ENCODE measurements around the gene RAD51B. TPM values are rescaled to one million over a fixed set of nuclear protein-coding genes. Genes with fewer than 3 reads are reported as not detected.
A peak's percentile ranks its signal among the peaks of the same experiment; 100 is the strongest.

The RAD51B gene
- total RNA-seq, 1 donor from 2014 or later: 14.7 TPM

GRCh38 chr14:68698773-68699172 is 879.2 kb downstream of the RAD51B start:
- DNase-seq (ENCODE audit: low spot score): peak; percentile 84

DNA sequence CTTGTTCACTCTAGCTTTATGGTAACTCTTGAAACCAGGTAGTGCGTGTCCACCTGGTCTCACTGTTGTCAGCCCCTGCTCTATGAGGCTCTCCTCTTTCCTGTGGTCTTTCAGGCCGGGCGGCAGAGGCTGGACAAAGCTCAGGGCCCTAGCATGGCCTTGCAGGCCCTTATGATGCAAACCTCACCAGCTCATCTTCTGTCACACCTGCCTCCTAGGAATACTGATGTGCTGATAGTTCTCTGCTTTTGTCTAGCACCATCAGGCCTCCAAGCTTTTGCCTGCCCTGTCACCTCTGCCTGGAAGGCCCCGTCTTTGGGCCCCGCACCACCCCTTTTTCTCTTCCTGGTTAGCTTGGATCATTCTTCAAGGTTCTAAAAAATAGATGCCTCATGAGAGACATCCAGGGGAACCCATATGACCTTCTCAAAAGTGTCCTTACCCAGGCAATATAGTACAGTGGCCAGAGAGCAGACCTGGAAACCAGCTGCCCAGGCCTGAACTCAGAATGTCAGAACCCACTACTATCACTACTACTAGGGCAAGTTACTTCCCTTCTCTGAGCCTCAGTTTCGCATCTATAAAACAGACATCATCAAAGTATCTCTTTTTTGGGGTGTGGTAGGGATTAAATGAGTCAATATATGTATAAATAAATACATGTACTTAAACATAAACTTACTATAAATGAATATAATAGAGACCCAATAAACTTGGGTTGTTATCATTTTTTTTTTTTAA is 881.6 kb downstream of the RAD51B start:
- DNase-seq (ENCODE audit: low spot score): peak; percentile 60

- DNase-seq (ENCODE audit: low spot score): peak; percentile 55
Observed at GRCh38 chr14:68702135-68702534, 882.6 kb downstream of the RAD51B start.

- peak; percentile 53 for DNase-seq (ENCODE audit: low spot score)
Observed at GRCh38 chr14:68702578-68702977, 883.0 kb downstream of the RAD51B start.

DNA sequence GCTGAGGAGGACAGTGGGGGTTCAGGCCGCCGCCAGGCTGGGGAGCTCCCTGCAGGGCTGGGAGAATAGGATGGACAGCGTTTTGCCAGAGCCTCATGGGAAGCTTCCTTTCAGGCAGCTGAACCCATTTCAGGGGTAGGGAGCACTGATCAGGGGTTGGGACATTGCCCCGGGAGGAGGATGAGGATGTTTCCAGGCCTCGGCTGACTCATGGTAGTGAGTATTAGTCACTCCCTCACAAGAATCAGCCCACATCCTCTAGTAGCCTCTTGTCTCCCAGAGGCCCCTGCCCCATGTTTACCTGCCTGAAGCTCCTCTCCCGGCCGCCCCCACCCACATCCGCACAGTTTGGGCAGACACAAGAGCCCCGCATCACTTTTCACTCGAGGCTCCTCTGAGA is 883.5 kb downstream of the RAD51B start:
- peak; percentile 89 for DNase-seq (ENCODE audit: low spot score)

DNA sequence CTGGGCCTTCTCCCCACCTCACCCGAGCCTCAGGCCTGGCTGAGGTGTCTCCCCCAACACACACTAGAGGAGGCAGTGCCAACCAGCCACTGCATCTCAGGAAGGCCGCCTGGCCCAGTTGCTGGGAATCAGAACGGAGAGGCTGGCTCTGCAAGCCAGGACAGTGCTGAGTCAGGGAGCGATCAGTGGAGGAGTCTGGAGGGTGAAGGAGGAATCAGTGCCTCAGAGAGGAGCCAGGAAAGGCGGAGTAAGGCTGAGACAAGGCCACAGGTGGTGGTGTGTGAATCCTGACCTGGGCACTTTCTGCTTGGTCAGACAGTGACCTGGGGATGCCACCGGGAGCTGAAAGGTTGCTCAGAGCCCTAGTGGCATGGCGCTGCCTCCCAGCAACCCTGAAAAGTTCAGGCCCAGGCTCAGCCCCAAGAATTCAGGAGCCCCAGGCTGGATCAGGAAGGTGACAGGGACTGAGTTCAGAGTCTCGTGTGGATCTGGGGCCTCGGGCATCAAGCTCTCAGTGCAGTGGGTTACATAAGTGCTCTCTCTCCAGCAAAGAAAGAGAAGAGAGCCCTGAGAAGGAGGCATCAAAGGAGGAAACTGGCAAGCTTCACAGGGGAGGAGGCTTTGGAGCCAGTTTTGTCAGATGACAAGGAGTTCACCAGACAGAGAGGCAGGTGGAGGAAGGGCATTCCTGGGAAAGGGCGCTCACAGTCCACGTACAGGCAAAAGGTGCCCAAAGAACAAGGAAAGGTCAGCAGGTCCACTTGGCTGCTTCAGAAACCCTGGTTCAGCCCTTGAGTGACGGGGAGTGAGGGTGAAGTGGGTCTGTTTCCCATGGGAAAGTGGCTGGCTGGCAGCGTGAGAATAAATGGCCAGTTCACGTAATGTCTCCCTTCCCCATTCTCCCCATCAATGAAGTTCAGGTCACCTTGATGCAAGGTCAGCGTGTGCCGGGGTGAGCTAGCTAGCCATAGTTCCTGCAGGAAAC is 885.4 kb downstream of the RAD51B start:
- peak; percentile 89 for DNase-seq (ENCODE audit: low spot score)

- DNase-seq (ENCODE audit: low spot score): peak; percentile 84
Observed at GRCh38 chr14:68705741-68706283, 886.2 kb downstream of the RAD51B start.

GRCh38 chr14:68707482-68707881 is 887.9 kb downstream of the RAD51B start:
- DNase-seq (ENCODE audit: low spot score): peak; percentile 20

- DNase-seq (ENCODE audit: low spot score): peak; percentile 39
Observed at GRCh38 chr14:68708343-68708742, 888.8 kb downstream of the RAD51B start.

DNA sequence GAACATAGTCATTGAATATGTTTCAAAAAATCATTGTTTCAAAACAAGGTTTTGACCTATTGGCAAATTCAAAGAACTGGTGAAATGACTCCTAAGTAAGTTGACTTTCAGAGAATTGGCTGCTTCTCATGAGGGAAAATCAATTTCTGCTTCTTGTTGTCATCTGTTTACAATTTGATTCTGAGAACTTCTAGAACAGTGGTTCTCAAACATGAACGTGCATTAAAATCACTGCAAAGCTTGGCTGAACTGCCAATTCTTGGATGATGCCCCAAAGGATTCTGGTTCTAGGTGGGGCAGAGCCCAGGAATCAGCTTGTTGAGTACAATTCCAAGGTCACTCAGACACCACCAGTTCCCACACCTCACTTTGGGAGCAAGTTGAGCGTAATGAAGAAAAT is 889.4 kb downstream of the RAD51B start:
- peak; percentile 28 for DNase-seq (ENCODE audit: low spot score)

- peak; percentile 20 for DNase-seq (ENCODE audit: low spot score)
Observed at GRCh38 chr14:68710776-68711175, 891.2 kb downstream of the RAD51B start.

DNA sequence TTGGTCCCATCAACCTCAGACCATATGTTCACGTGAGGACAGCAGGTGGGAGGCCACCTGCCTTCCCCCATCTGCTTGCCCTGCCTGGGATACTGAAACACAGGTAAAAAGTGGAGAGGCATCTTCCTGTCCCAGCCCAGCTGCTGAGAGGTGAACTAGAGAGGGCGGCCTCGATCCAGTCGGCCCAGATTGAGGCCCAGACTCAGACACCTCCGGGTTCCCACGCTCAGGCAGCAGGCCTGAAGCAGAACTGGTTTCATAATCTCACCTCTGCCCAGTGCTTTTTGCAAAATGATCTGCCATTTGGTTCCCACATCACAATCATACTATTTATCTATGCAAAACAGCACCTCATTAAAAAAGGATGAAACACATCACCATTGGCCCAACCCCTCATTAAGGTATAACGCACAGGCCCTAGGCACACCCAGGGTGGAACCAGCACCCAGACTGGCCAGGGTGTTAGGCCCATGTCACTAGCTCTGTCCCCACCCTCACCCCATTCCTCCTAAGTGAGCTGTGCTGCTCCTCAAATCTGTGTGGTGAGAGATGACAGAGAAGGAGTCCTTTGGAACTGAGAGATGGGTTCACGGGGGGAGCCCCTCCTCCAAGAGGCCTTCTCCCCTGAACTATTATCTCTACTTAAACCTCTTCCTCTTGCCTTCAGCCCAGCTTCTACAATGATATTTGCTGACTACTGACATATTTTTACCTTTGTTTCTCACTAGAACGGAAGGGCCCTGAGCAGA is 892.2 kb downstream of the RAD51B start:
- peak; percentile 49 for DNase-seq (ENCODE audit: low spot score)

DNA sequence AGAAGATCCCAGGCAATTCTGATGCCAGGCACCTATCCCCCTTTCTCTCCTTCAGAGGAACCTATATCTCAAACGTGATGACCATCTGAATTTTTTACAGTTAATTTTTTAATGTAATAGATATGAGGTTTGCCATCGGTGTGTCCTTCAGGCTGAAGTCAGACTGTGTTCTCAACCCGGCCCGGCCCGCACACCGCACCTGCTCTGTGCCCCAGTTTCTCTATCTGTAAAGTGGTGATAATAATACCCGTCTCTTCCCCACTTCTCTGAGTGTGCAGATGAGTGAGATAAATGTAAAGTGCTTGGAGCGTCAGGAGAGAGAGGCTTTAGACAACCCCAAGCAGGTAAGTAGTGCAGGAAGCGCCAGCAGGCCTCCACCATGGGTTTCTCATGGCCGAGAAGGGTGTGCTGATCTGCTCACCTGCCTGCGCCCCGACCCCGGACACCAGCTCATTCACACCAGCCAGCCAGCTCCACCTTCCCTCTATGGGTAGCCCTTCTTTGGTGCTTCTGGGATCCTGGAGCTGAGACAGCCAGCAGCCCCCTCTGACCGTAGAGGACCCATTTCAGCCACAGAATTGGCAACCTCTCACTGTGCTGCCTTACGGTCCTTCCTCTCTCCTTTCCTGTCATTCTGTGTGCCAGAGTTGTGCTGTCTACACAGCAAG is 893.3 kb downstream of the RAD51B start:
- DNase-seq (ENCODE audit: low spot score): peak; percentile 64

GRCh38 chr14:68713782-68714181 is 894.2 kb downstream of the RAD51B start:
- peak; percentile 30 for DNase-seq (ENCODE audit: low spot score)

GRCh38 chr14:68714991-68715924 is 895.7 kb downstream of the RAD51B start:
- peak; percentile 24 for DNase-seq (ENCODE audit: low spot score)

DNA sequence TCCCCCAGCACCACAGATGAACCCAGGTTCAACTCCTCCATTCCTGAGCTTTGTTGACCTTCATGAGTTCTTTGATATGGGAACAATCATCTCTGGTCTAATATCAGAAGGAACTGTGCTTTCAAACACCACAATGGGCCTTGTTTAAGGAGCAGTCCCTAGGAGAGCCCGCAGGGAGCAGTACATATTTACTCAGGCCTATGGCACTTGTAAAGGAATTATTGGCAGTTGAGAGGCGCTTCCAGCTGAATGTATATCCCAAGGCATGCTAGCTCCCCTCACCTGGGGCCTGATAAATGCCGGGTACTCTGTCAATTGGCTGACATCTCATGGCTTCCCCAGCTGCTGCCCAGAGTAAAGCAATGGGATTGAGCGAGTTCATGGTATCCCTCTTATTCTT is 897.1 kb downstream of the RAD51B start:
- peak; percentile 69 for DNase-seq (ENCODE audit: low spot score)

GRCh38 chr14:68718023-68718990 is 898.7 kb downstream of the RAD51B start:
- DNase-seq (ENCODE audit: low spot score): peak; percentile 49

Data from mesenteric fat pad (tissue), 1 donor.